CD4-positive, alpha-beta T cell (primary cell): ENCODE measurements around the gene CALCOCO2. TPM values are rescaled to one million over a fixed set of nuclear protein-coding genes. Genes with fewer than 3 reads are reported as not detected.

Experiments used
- ATAC-seq: fragments of 200-7000 bp; cut with Tn5 transposase; one replicate; pipeline ENCODE4 v1.10.0; 2022; ENCODE audit warnings: mild to moderate bottlenecking; ENCODE audit not compliant: poor library complexity
- CTCF ChIA-PET: fragments of 350-600 bp; sonication (Branson Sonifier 250); formaldehyde crosslinking; loops from one replicate; lab custom pipeline; 2021; ENCODE audit warnings: antibody characterized with exemption, inconsistent platforms; lab: Charles Lee
- POLR2A ChIA-PET: fragments of 350-600 bp; sonication (Branson Sonifier 250); formaldehyde crosslinking; loops from one replicate; lab custom pipeline; 2021; ENCODE audit warnings: antibody characterized with exemption, inconsistent platforms; lab: Charles Lee
- DNase-seq, 14 experiments: peaks; one replicate each; pipeline ENCODE4 v3.0.0-alpha.2; 2013 to 2020; ENCODE audit warnings: mixed read lengths in 2 of 14
- H3K27ac ChIP-seq, 2 donors: one replicate each; pipeline versions ENCODE4 v1.5.1 to v1.7.0; 2013; ENCODE audit warnings: low read length in 2 of 2, low read depth in 1 of 2, mild to moderate bottlenecking in 1 of 2
- H3K27me3 ChIP-seq, 2 experiments: 1 replicate in 1 of 2; 2 replicates in 1 of 2; pipeline versions ENCODE4 v1.6.1 to v1.7.0; 2013; ENCODE audit warnings: low read length in 2 of 2, control low read depth in 1 of 2, mild to moderate bottlenecking in 1 of 2, moderate library complexity in 1 of 2; ENCODE audit not compliant: insufficient read depth in 2 of 2, control insufficient read depth in 1 of 2
- H3K36me3 ChIP-seq: one replicate; pipeline ENCODE4 v1.6.1; 2013; ENCODE audit warnings: low read length, control low read depth; ENCODE audit not compliant: insufficient read depth
- H3K4me1 ChIP-seq: one replicate; pipeline ENCODE4 v1.6.1; 2013; ENCODE audit warnings: low read length, control low read depth; ENCODE audit not compliant: insufficient read depth
- H3K4me3 ChIP-seq: one replicate; pipeline ENCODE4 v1.5.1; 2013; ENCODE audit warnings: mild to moderate bottlenecking, low read length, moderate library complexity
- H3K9me3 ChIP-seq, 2 experiments: 1 replicate in 1 of 2; 2 replicates in 1 of 2; pipeline versions ENCODE4 v1.6.1 to v1.7.0; 2013; ENCODE audit warnings: low read length in 2 of 2, mild to moderate bottlenecking in 2 of 2, control low read depth in 1 of 2, moderate library complexity in 1 of 2; ENCODE audit not compliant: control insufficient read depth in 1 of 2, insufficient read depth in 1 of 2
- H3K27ac Mint-ChIP-seq: one replicate; pipeline ENCODE4 v1.8.0; 2020; ENCODE audit warnings: mixed read lengths
- H3K27me3 Mint-ChIP-seq: one replicate; pipeline ENCODE4 v1.8.0; 2021; ENCODE audit warnings: mixed read lengths
- H3K36me3 Mint-ChIP-seq: one replicate; pipeline ENCODE4 v1.8.0; 2021; ENCODE audit warnings: low read depth, mixed read lengths
- H3K4me1 Mint-ChIP-seq: one replicate; pipeline ENCODE4 v1.8.0; 2021; ENCODE audit warnings: low read depth, mixed read lengths
- H3K4me3 Mint-ChIP-seq: one replicate; pipeline ENCODE4 v1.8.0; 2020; ENCODE audit warnings: mild to moderate bottlenecking, mixed read lengths
- H3K9me3 Mint-ChIP-seq: one replicate; pipeline ENCODE4 v1.8.0; 2020; ENCODE audit warnings: mixed read lengths
- intact Hi-C, 2 experiments: fragments of 100-400 bp; cut with DNase I in 1 of 2; cut with micrococcal nuclease in 1 of 2; formaldehyde crosslinking; loops; one replicate each; pipeline versions ENCODE4 v1.15.1 to v1.9.0; 2023 to 2025; cut with DNase I, micrococcal nuclease
- total RNA-seq, 174 experiments: library from RNA in 2 of 174; stranded (reverse) in 2 of 174; gene quantifications; one replicate each; pipeline ENCODE4 v1.2.3 and lab custom pipeline; 2021 to 2026
- TF ChIP-seq, protein P1 (sequence below): fragments of 200-600 bp; IDR thresholded peaks from one replicate; pipeline ENCODE4 v1.8.0; 2022; ENCODE audit warnings: antibody characterized with exemption, mild to moderate bottlenecking

The CALCOCO2 gene
- total RNA-seq, 2 experiments from 2014 or later, result 140 to 142 TPM

- intact Hi-C loops, result no loop called here
Measured at GRCh38 chr17:48799069-48799723, 31.6 kb upstream of the CALCOCO2 start.

DNA sequence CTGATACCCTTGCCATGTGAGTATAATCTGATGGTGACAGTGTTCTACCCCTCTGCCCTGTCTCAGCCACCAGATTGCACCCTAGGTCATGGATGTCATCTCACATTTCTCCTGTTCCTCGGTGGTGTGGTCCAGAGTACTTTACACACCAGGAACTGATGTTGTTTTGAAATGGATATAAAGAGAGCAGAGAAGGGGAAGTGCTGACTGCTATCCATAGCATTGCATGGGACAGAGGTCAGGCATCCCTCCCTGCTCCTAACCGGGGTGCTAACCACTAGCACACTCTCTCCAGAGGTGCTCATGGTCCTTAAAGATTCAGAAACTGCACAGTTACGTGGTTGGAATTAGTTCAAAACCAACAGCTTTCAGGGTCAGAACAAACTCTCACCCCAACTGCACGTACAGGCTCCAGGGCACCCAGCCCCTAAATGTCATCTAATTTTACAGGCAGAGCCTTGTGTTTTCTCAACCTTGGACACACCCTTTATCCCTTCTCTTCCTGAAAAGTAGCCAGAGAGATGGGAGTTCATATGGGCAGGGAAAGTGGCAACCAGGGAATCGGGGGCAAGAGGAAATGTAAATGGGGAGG lies 30.1 kb upstream of the CALCOCO2 start:
- H3K27ac ChIP-seq, result no peak overlapping the region
- peaks cover 2 to 31% of the 10 kb centered on the region in 2 experiments for H3K27me3 ChIP-seq
- H3K4me3 ChIP-seq, result no peak overlapping the region
- intact Hi-C loops, result loop anchor here in 1 of 2 experiments (5.0 kb wide), 1 partner anchor 128 kb away; no protein-coding TSS in a partner anchor
- peaks cover 52% of the 10 kb centered on the region for H3K27me3 Mint-ChIP-seq
- TF ChIP-seq, protein P1, sequence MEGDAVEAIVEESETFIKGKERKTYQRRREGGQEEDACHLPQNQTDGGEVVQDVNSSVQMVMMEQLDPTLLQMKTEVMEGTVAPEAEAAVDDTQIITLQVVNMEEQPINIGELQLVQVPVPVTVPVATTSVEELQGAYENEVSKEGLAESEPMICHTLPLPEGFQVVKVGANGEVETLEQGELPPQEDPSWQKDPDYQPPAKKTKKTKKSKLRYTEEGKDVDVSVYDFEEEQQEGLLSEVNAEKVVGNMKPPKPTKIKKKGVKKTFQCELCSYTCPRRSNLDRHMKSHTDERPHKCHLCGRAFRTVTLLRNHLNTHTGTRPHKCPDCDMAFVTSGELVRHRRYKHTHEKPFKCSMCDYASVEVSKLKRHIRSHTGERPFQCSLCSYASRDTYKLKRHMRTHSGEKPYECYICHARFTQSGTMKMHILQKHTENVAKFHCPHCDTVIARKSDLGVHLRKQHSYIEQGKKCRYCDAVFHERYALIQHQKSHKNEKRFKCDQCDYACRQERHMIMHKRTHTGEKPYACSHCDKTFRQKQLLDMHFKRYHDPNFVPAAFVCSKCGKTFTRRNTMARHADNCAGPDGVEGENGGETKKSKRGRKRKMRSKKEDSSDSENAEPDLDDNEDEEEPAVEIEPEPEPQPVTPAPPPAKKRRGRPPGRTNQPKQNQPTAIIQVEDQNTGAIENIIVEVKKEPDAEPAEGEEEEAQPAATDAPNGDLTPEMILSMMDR, result no peak
- DNase-seq, result no peak
- no peak for ATAC-seq
- peaks cover 4% of the 10 kb centered on the region for H3K4me1 ChIP-seq
- no peak overlapping the region for H3K27ac Mint-ChIP-seq
- no peaks in the 10 kb centered on the region for H3K9me3 Mint-ChIP-seq
- H3K36me3 Mint-ChIP-seq, result no peaks in the 10 kb centered on the region
- H3K4me1 Mint-ChIP-seq, result no peaks in the 10 kb centered on the region
- H3K36me3 ChIP-seq, result no peaks in the 10 kb centered on the region
- ChIA-PET CTCF (no interaction called here), POLR2A (no interaction called here)
- H3K9me3 ChIP-seq, result no peaks in the 10 kb centered on the region
- no peak overlapping the region for H3K4me3 Mint-ChIP-seq

More at GRCh38 chr17:48799069-48799723, 31.6 kb upstream of the CALCOCO2 start:
- Histone ChIP-seq H3K27me3 (peaks cover 4 to 31% of the 10 kb centered on the region in 2 experiments), H3K4me3 (no peak overlapping the region), H3K27ac (no peak overlapping the region), H3K36me3 (no peaks in the 10 kb centered on the region), H3K4me1 (no peaks in the 10 kb centered on the region), H3K9me3 (no peaks in the 10 kb centered on the region)
- CTCF ChIA-PET, result interaction anchor here (0.8 to 1.8 kb wide), 2 partner anchors 80 to 86 kb away, joined by 3 to 9 read pairs; no protein-coding TSS in a partner anchor
- POLR2A ChIA-PET, result no interaction called here
- Mint-ChIP-seq H3K4me3 (no peak overlapping the region), H3K36me3 (no peaks in the 10 kb centered on the region), H3K9me3 (no peaks in the 10 kb centered on the region), H3K27me3 (peaks cover 49% of the 10 kb centered on the region), H3K27ac (no peak overlapping the region), H3K4me1 (no peaks in the 10 kb centered on the region)
- TF ChIP-seq, protein P1, result no peak
- ATAC-seq (no peak), DNase-seq (no peak)

- CTCF ChIA-PET, result interaction anchor here (1.8 to 5.0 kb wide), 4 partner anchors 9 to 126 kb away, joined by 10 to 56 read pairs (median 14); no protein-coding TSS in a partner anchor
- H3K27me3 ChIP-seq, result peaks cover 0 to 8% of the 10 kb centered on the region in 2 experiments
- no peaks in the 10 kb centered on the region for H3K9me3 ChIP-seq
- no peaks in the 10 kb centered on the region for H3K36me3 ChIP-seq
- Mint-ChIP-seq H3K27ac (no peak overlapping the region), H3K27me3 (peaks cover 23% of the 10 kb centered on the region), H3K9me3 (no peaks in the 10 kb centered on the region), H3K4me3 (no peak overlapping the region), H3K4me1 (no peaks in the 10 kb centered on the region), H3K36me3 (no peaks in the 10 kb centered on the region)
- POLR2A ChIA-PET, result interaction anchor here (1.3 kb wide), 1 partner anchor 74 kb away, joined by 9 read pairs; no protein-coding TSS in a partner anchor
- no peak overlapping the region for H3K27ac ChIP-seq
- TF ChIP-seq, protein P1, result peak; percentile 98
- H3K4me1 ChIP-seq, result peaks cover 4% of the 10 kb centered on the region
- DNase-seq (peak; percentile 44 to 79 (median 58)), ATAC-seq (peak; percentile 89)
- H3K4me3 ChIP-seq, result no peak overlapping the region
- intact Hi-C loops, result loop anchor here (1.0 to 5.0 kb wide), 5 partner anchors 74 to 228 kb away; no protein-coding TSS in a partner anchor
Measured at GRCh38 chr17:48804936-48805411, 25.9 kb upstream of the CALCOCO2 start.
